Keratinocyte (primary cell): ENCODE data around the gene TMEM129. TPM values are rescaled to one million over a fixed set of nuclear protein-coding genes. Genes with fewer than 3 reads are reported as not detected.
A peak's percentile ranks its signal among the peaks of the same experiment; 100 is the strongest.

Experiments
- DNase-seq: peaks from one replicate; pipeline ENCODE4 v3.0.0-alpha.2; 2011; ENCODE audit warnings: low read depth, missing footprints, low spot score
- FAIRE-seq: peaks from 2 replicates; lab custom pipeline; 2011; peaks lifted over from hg19 to GRCh38; lab: Jason Lieb, UNC
- H2AFZ ChIP-seq: 2 replicates; pipeline ENCODE4 v1.6.0; 2012; ENCODE audit warnings: low read length, control low read depth, inconsistent platforms; ENCODE audit not compliant: control insufficient read depth
- H3K27ac ChIP-seq: 2 replicates; pipeline ENCODE4 v1.5.1; 2011; ENCODE audit warnings: low read length; ENCODE audit not compliant: control insufficient read depth, insufficient read depth
- H3K27me3 ChIP-seq: 3 replicates; pipeline ENCODE4 v1.6.0; 2011; ENCODE audit warnings: low read length; ENCODE audit not compliant: control insufficient read depth, insufficient read depth; ENCODE audit errors: extremely low read depth
- H3K36me3 ChIP-seq, 2 experiments: 2 replicates in 1 of 2; 3 replicates in 1 of 2; pipeline ENCODE4 v1.5.1; 2011; ENCODE audit warnings: low read length in 2 of 2, mild to moderate bottlenecking in 1 of 2; ENCODE audit not compliant: control insufficient read depth in 2 of 2, insufficient read depth in 2 of 2; ENCODE audit errors: extremely low read depth in 1 of 2
- H3K4me1 ChIP-seq: 3 replicates; pipeline ENCODE4 v1.5.1; 2011; ENCODE audit warnings: low read length; ENCODE audit not compliant: control insufficient read depth, insufficient read depth; ENCODE audit errors: extremely low read depth
- H3K4me2 ChIP-seq: 3 replicates; pipeline ENCODE4 v1.6.0; 2011; ENCODE audit warnings: low read depth, low read length; ENCODE audit not compliant: control insufficient read depth, insufficient read depth; ENCODE audit errors: extremely low read depth
- H3K4me3 ChIP-seq, 3 experiments: fragments of 200-600 bp in 1 of 3; sonication (generic) in 1 of 3; 2 replicates in 2 of 3; 3 replicates in 1 of 3; pipeline ENCODE4 v1.5.1; 2011 to 2016; ENCODE audit warnings: low read length in 3 of 3, mild to moderate bottlenecking in 3 of 3, control low read depth in 2 of 3, inconsistent platforms in 1 of 3, low read depth in 1 of 3, mixed read lengths in 1 of 3, mixed run types in 1 of 3, moderate library complexity in 1 of 3; ENCODE audit not compliant: control insufficient read depth in 2 of 3, insufficient read depth in 2 of 3; ENCODE audit errors: extremely low read depth in 1 of 3
- H3K79me2 ChIP-seq: 2 replicates; pipeline ENCODE4 v1.6.0; 2012; ENCODE audit warnings: low read length; ENCODE audit not compliant: control insufficient read depth, insufficient read depth
- H3K9ac ChIP-seq: 3 replicates; pipeline ENCODE4 v1.6.0; 2011; ENCODE audit warnings: low read length; ENCODE audit not compliant: control insufficient read depth, insufficient read depth; ENCODE audit errors: extremely low read depth
- H3K9me1 ChIP-seq: 3 replicates; pipeline ENCODE4 v1.6.0; 2011; ENCODE audit warnings: low read length; ENCODE audit not compliant: control insufficient read depth, insufficient read depth; ENCODE audit errors: extremely low read depth
- H3K9me3 ChIP-seq: 2 replicates; pipeline ENCODE4 v1.5.1; 2012; ENCODE audit warnings: low read depth, low read length; ENCODE audit not compliant: control insufficient read depth
- H4K20me1 ChIP-seq: 3 replicates; pipeline ENCODE4 v1.6.0; 2011; ENCODE audit warnings: low read length; ENCODE audit not compliant: control insufficient read depth, insufficient read depth; ENCODE audit errors: extremely low read depth
- CTCF ChIP-seq, 3 experiments: IDR thresholded peaks in 1 of 3; conservative IDR thresholded peaks in 1 of 3; optimal IDR thresholded peaks in 1 of 3; 2 replicates in 2 of 3; 3 replicates in 1 of 3; pipeline versions ENCODE3 to v1.5.1; 2011; ENCODE audit warnings: low read length in 3 of 3, mild to moderate bottlenecking in 3 of 3, moderate library complexity in 2 of 3, control low read depth in 1 of 3, inconsistent platforms in 1 of 3; ENCODE audit not compliant: insufficient read depth in 2 of 3; ENCODE audit errors: extremely low read depth in 1 of 3
- EZH2 ChIP-seq: IDR thresholded peaks from one replicate; pipeline ENCODE4 v1.6.1; 2012; ENCODE audit warnings: inconsistent platforms, mild to moderate bottlenecking, low read length, moderate library complexity
- dilution Hi-C: fragments of 300-500 bp; cut with MboI; formaldehyde crosslinking; loops from one replicate; pipeline ENCODE4 v1.7.0; 2020; ENCODE audit warnings: low sequenced_read_pairs; ENCODE audit not compliant: extremely low pct_ligation_motif_present
- polyA plus RNA-seq, 5 experiments: library from polyadenylated mRNA; depleted of rRNA in 3 of 5; stranded (reverse) in 3 of 5; stranded (forward) in 1 of 5; unstranded in 1 of 5; fragments of >200 nt; gene quantifications; 1 replicate in 1 of 5; 2 replicates in 3 of 5; 3 replicates in 1 of 5; pipeline versions ENCODE4 v1.2.1 to v1.2.3, GENCODE V29; 2011 to 2012; ENCODE audit warnings: missing spikeins in 2 of 5, low read depth in 1 of 5, low replicate concordance in 1 of 5

TMEM129 gene
- polyA plus RNA-seq, 1 donor (not counting 4 experiments of a cell fraction or from before 2014, with no cell fraction given) = 11.7 TPM

- Histone ChIP-seq H3K27ac (no peak overlapping the region), H3K9me1 (no peaks in the 10 kb centered on the region), H3K27me3 (no peaks in the 10 kb centered on the region), H3K4me3 (no peak overlapping the region), H2AFZ (no peak overlapping the region), H3K36me3 (peaks cover 0 to 5% of the 10 kb centered on the region in 2 experiments), H3K79me2 (no peaks in the 10 kb centered on the region), H3K4me1 (peaks cover 5% of the 10 kb centered on the region), H3K4me2 (no peak overlapping the region), H3K9me3 (no peaks in the 10 kb centered on the region), H3K9ac (no peak overlapping the region), H4K20me1 (no peaks in the 10 kb centered on the region)
- FAIRE-seq (no peak), DNase-seq (no peak)
- dilution Hi-C loops = no loop called here
- no peak for TF ChIP-seq EZH2
- TF ChIP-seq CTCF (optimal IDR thresholded peaks at IDR 0.05 in 1 of 3, IDR thresholded peaks at IDR 0.05 in 1 of 3, conservative IDR thresholded peaks at IDR 0.05 in 1 of 3; ENCODE audit: extremely low read depth in 1 of 3, insufficient read depth in 2 of 3, low read length in 3 of 3) = peak in 2 of 3 experiments; percentile 60 to 81
Measured at GRCh38 chr4:1746265-1746691, 25.2 kb upstream of the TMEM129 start.

- no peaks in the 10 kb centered on the region for H3K9me3 ChIP-seq
- FAIRE-seq (no peak), DNase-seq (no peak)
- peaks cover 4 to 9% of the 10 kb centered on the region in 2 experiments for H3K36me3 ChIP-seq
- no peaks in the 10 kb centered on the region for H3K9me1 ChIP-seq
- no peak overlapping the region for H3K4me2 ChIP-seq
- no peaks in the 10 kb centered on the region for H3K27me3 ChIP-seq
- no peak for TF ChIP-seq EZH2
- TF ChIP-seq CTCF (optimal IDR thresholded peaks at IDR 0.05 in 1 of 3, IDR thresholded peaks at IDR 0.05 in 1 of 3, conservative IDR thresholded peaks at IDR 0.05 in 1 of 3; ENCODE audit: extremely low read depth in 1 of 3, insufficient read depth in 2 of 3, low read length in 3 of 3) = no peak
- H2AFZ ChIP-seq = no peak overlapping the region
- dilution Hi-C loops = no loop called here
- no peak overlapping the region for H3K4me3 ChIP-seq
- H3K4me1 ChIP-seq = peaks cover 3% of the 10 kb centered on the region
- H3K79me2 ChIP-seq = no peaks in the 10 kb centered on the region
- no peaks in the 10 kb centered on the region for H4K20me1 ChIP-seq
- H3K9ac ChIP-seq = no peak overlapping the region
- no peak overlapping the region for H3K27ac ChIP-seq
Measured at GRCh38 chr4:1745697-1746096, 24.6 kb upstream of the TMEM129 start.
